ENCODE measurements around the gene CD300H.
A peak's percentile ranks its signal among the peaks of the same experiment; 100 is the strongest.

Gene CD300H

GRCh38 chr17:74552037-74552436 lies 15.3 kb downstream of the CD300H start:
- Histone ChIP-seq H3K27ac (ENCODE audit: extremely low read depth, low read depth, low read length) (no peak overlapping the region), H3K36me3 (ENCODE audit: control insufficient read depth in 2 of 2, insufficient read depth in 1 of 2, low read length in 2 of 2) (no peaks in the 10 kb centered on the region), H3K9me3 (ENCODE audit: control insufficient read depth, insufficient read depth, low read depth, low read length) (no peaks in the 10 kb centered on the region), H3K4me3 (ENCODE audit: low read depth, low read length) (no peak overlapping the region), H3K4me1 (ENCODE audit: control insufficient read depth, insufficient read depth, low read length) (no peaks in the 10 kb centered on the region)
- POLR2A ChIA-PET = no interaction called here
- CTCF ChIA-PET = interaction anchor here (0.6 to 6.9 kb wide), 4 partner anchors 12 to 51 kb away, joined by 3 to 43 read pairs (median 3); partner anchors contain the start of gene CD300H
- no peak for TF ChIP-seq ZNF18 (tag by site-specific recombination; IDR thresholded peaks at IDR 0.05)
- no peak for TF ChIP-seq ZNF133 (tag by site-specific recombination; IDR thresholded peaks at IDR 0.05)
- 0 out of 2 replicates have a peak, but pooled peaks have one; percentile 14 for TF ChIP-seq ZNF341 (tag by site-specific recombination; IDR thresholded peaks at IDR 0.05; ENCODE audit: low read depth)
- TF ChIP-seq YY1 (tag by site-specific recombination; IDR thresholded peaks at IDR 0.05) = no peak

GRCh38 chr17:74550602-74551001 lies 16.7 kb downstream of the CD300H start:
- Histone ChIP-seq H3K27ac (ENCODE audit: extremely low read depth, low read depth, low read length) (no peak overlapping the region), H3K36me3 (ENCODE audit: control insufficient read depth in 2 of 2, insufficient read depth in 1 of 2, low read length in 2 of 2) (no peaks in the 10 kb centered on the region), H3K4me3 (ENCODE audit: low read depth, low read length) (no peak overlapping the region), H3K9me3 (ENCODE audit: control insufficient read depth, insufficient read depth, low read depth, low read length) (no peaks in the 10 kb centered on the region), H3K4me1 (ENCODE audit: control insufficient read depth, insufficient read depth, low read length) (no peaks in the 10 kb centered on the region)
- ChIA-PET POLR2A (no interaction called here), CTCF (interaction anchor here (0.6 kb wide), 1 partner anchor 15 kb away, joined by 3 read pairs; no protein-coding TSS in a partner anchor)
- no peak for TF ChIP-seq ZEB2 (tag by site-specific recombination; IDR thresholded peaks at IDR 0.05)
- TF ChIP-seq ZNF214 (tag by site-specific recombination; IDR thresholded peaks at IDR 0.05; ENCODE audit: borderline replicate concordance) = no peak
- TF ChIP-seq KLF17 (tag by site-specific recombination; IDR thresholded peaks at IDR 0.05) = no peak
- TF ChIP-seq PATZ1 (tag by site-specific recombination; IDR thresholded peaks at IDR 0.05) = no peak
- TF ChIP-seq SP7 (tag by site-specific recombination; IDR thresholded peaks at IDR 0.05) = no peak
- TF ChIP-seq ZNF202 (tag by site-specific recombination; IDR thresholded peaks at IDR 0.05; ENCODE audit: borderline replicate concordance) = no peak
- TF ChIP-seq ZNF664 (tag by site-specific recombination; IDR thresholded peaks at IDR 0.05) = no peak
- no peak for TF ChIP-seq SP2 (tag by site-specific recombination; IDR thresholded peaks at IDR 0.05)
- TF ChIP-seq ZBTB26 (tag by site-specific recombination; optimal IDR thresholded peaks at IDR 0.05) = no peak
- no peak for TF ChIP-seq ZNF324 (tag by site-specific recombination; IDR thresholded peaks at IDR 0.05)
- no peak for TF ChIP-seq ZNF529 (tag by site-specific recombination; IDR thresholded peaks at IDR 0.05; ENCODE audit: insufficient replicate concordance)
- no peak for TF ChIP-seq YY2 (tag by site-specific recombination; IDR thresholded peaks at IDR 0.05)
- TF ChIP-seq RBAK (tag by site-specific recombination; IDR thresholded peaks at IDR 0.05) = no peak
- TF ChIP-seq ZBTB20 (tag by site-specific recombination; IDR thresholded peaks at IDR 0.05) = no peak
- no peak for TF ChIP-seq ZNF280D (tag by site-specific recombination; IDR thresholded peaks at IDR 0.05)
- no peak for TF ChIP-seq SETDB1 (IDR thresholded peaks at IDR 0.05; ENCODE audit: insufficient read length, low read length)
- no peak for TF ChIP-seq ZNF175 (tag by site-specific recombination; IDR thresholded peaks at IDR 0.05)
